Neural cell (in vitro differentiated cells): ENCODE results near the gene PTTG1IP. TPM values are rescaled to one million over a fixed set of nuclear protein-coding genes. Genes with fewer than 3 reads are reported as not detected.

Source experiments
- H2AFZ ChIP-seq: fragments of 200-600, 300-800 bp; sonication (generic), shearing (Covaris generic); 2 replicates; pipeline ENCODE4 v1.6.0; 2014; ENCODE audit warnings: low read depth, mild to moderate bottlenecking, antibody characterized with exemption, low read length, moderate library complexity
- H3F3A ChIP-seq: fragments of 200-600 bp; shearing (Covaris generic); 2 replicates; pipeline ENCODE4 v1.6.1; 2016; ENCODE audit warnings: mild to moderate bottlenecking, moderate library complexity, mixed read lengths, antibody characterized with exemption, low read length; ENCODE audit not compliant: insufficient read depth, poor library complexity, severe bottlenecking
- H3K27ac ChIP-seq: fragments of 200-600, 300-800 bp; sonication (generic), shearing (Covaris generic); 2 replicates; pipeline ENCODE4 v1.5.1; 2014; ENCODE audit warnings: mild to moderate bottlenecking, low read length, moderate library complexity
- H3K27me3 ChIP-seq: fragments of 300-800, 200-600 bp; sonication (generic), shearing (Covaris generic); 2 replicates; pipeline ENCODE4 v1.6.0; 2014; ENCODE audit warnings: mild to moderate bottlenecking, low read depth, low read length, moderate library complexity; ENCODE audit not compliant: insufficient read depth
- H3K36me3 ChIP-seq: fragments of 300-800, 200-600 bp; sonication (generic), shearing (Covaris generic); 2 replicates; pipeline ENCODE4 v1.5.1; 2014; ENCODE audit warnings: mild to moderate bottlenecking, antibody characterized with exemption, low read length, moderate library complexity; ENCODE audit not compliant: insufficient read depth
- H3K4me2 ChIP-seq: fragments of 300-800, 200-600 bp; sonication (generic), shearing (Covaris generic); 2 replicates; pipeline ENCODE4 v1.6.0; 2014; ENCODE audit warnings: mild to moderate bottlenecking, low read length
- H3K4me3 ChIP-seq: fragments of 300-800, 200-600 bp; sonication (generic), shearing (Covaris generic); 2 replicates; pipeline ENCODE4 v1.5.1; 2014; ENCODE audit warnings: mild to moderate bottlenecking, low read length, moderate library complexity
- H3K79me2 ChIP-seq: fragments of 200-600 bp; shearing (Covaris generic); replicated peaks from 2 replicates; pipeline ENCODE4 v1.6.0; 2014; ENCODE audit warnings: mild to moderate bottlenecking, low read length, moderate library complexity; ENCODE audit not compliant: insufficient read depth
- H3K9ac ChIP-seq: fragments of 300-800, 200-600 bp; sonication (generic), shearing (Covaris generic); 2 replicates; pipeline ENCODE4 v1.6.1; 2016; ENCODE audit warnings: mild to moderate bottlenecking, low read length, mixed read lengths
- H3K9me2 ChIP-seq: fragments of 200-600 bp; shearing (Covaris generic); 2 replicates; pipeline ENCODE4 v1.6.1; 2016; ENCODE audit warnings: mild to moderate bottlenecking, low read length, mixed read lengths; ENCODE audit not compliant: insufficient read depth
- H3K9me3 ChIP-seq: fragments of 200-600, 300-800 bp; sonication (generic), shearing (Covaris generic); 2 replicates; pipeline ENCODE4 v1.6.1; 2016; ENCODE audit warnings: mild to moderate bottlenecking, mixed run types, low read length, moderate library complexity, mixed read lengths
- H4K20me1 ChIP-seq: fragments of 200-600 bp; shearing (Covaris generic); 2 replicates; pipeline ENCODE4 v1.6.1; 2016; ENCODE audit warnings: mild to moderate bottlenecking, mixed run types; ENCODE audit not compliant: insufficient read depth
- EP300 ChIP-seq: fragments of 450-650 bp; conservative IDR thresholded peaks from 2 replicates; pipeline ENCODE4 v1.6.1; 2014; ENCODE audit warnings: antibody characterized with exemption, mild to moderate bottlenecking, moderate library complexity; ENCODE audit not compliant: poor library complexity, severe bottlenecking
- EZH2 ChIP-seq: fragments of 200-600, 300-800 bp; shearing (Covaris generic), sonication (generic); IDR thresholded peaks from 2 replicates; pipeline ENCODE4 v1.6.1; 2014; ENCODE audit warnings: antibody characterized with exemption, low read length, borderline replicate concordance, mild to moderate bottlenecking; ENCODE audit not compliant: insufficient read depth, poor library complexity, severe bottlenecking
- MXI1 ChIP-seq: fragments of 450-650 bp; conservative IDR thresholded peaks from 2 replicates; pipeline ENCODE4 v1.6.1; 2014; ENCODE audit warnings: antibody characterized with exemption, mild to moderate bottlenecking; ENCODE audit not compliant: poor library complexity, severe bottlenecking
- POLR2AphosphoS5 ChIP-seq: IDR thresholded peaks from 2 replicates; pipeline ENCODE4 v1.6.1; 2012
- RAD21 ChIP-seq: fragments of 450-650 bp; conservative IDR thresholded peaks from 2 replicates; pipeline ENCODE4 v1.6.1; 2014; ENCODE audit warnings: antibody characterized with exemption, mild to moderate bottlenecking, moderate library complexity
- REST ChIP-seq: IDR thresholded peaks from 2 replicates; pipeline ENCODE4 v1.6.1; 2012; ENCODE audit warnings: borderline replicate concordance
- SMC3 ChIP-seq: fragments of 450-650 bp; conservative IDR thresholded peaks from 2 replicates; pipeline ENCODE4 v1.6.1; 2014; ENCODE audit warnings: antibody characterized with exemption, mild to moderate bottlenecking, moderate library complexity; ENCODE audit not compliant: poor library complexity
- TAF1 ChIP-seq: IDR thresholded peaks from 2 replicates; pipeline ENCODE4 v1.6.1; 2012; ENCODE audit warnings: low read depth
- polyA plus RNA-seq: library from polyadenylated mRNA; depleted of rRNA; stranded (reverse); fragments of >200 nt; gene quantifications from 2 replicates; pipeline ENCODE4 v1.2.3, GENCODE V29; 2014
- TF ChIP-seq, protein P1 (sequence below): fragments of 450-650 bp; IDR thresholded peaks from 2 replicates; pipeline ENCODE4 v1.5.1; 2014; ENCODE audit warnings: antibody characterized with exemption, mild to moderate bottlenecking, moderate library complexity; ENCODE audit not compliant: poor library complexity, severe bottlenecking

PTTG1IP gene
- polyA plus RNA-seq, 1 donor from 2014 or later, result 152 TPM

- H3K9me2 ChIP-seq, result no peaks in the 10 kb centered on the region
- H3K27ac ChIP-seq, result peak within 1 kb of the TSS; percentile 58
- peak within 1 kb of the TSS; percentile 74 for H2AFZ ChIP-seq
- H3K36me3 ChIP-seq, result peaks cover 6% of the 10 kb centered on the region
- no peaks in the 10 kb centered on the region for H3K9me3 ChIP-seq
- H3K79me2 ChIP-seq, result peaks cover 32% of the 10 kb centered on the region
- peak within 1 kb of the TSS; percentile 87 for H3K4me2 ChIP-seq
- H3K9ac ChIP-seq, result peak within 1 kb of the TSS; percentile 77
- H4K20me1 ChIP-seq, result no peaks in the 10 kb centered on the region
- peak within 1 kb of the TSS; percentile 87 for H3K4me3 ChIP-seq
- H3F3A ChIP-seq, result no peaks in the 10 kb centered on the region
- H3K27me3 ChIP-seq, result no peaks in the 10 kb centered on the region
- TF ChIP-seq SMC3 (peak; percentile 22), EZH2 (no peak), TAF1 (no peak), POLR2AphosphoS5 (peak; percentile 92), RAD21 (no peak), EP300 (peak; percentile 13), REST (no peak), MXI1 (peak; percentile 99)
- TF ChIP-seq, protein P1, sequence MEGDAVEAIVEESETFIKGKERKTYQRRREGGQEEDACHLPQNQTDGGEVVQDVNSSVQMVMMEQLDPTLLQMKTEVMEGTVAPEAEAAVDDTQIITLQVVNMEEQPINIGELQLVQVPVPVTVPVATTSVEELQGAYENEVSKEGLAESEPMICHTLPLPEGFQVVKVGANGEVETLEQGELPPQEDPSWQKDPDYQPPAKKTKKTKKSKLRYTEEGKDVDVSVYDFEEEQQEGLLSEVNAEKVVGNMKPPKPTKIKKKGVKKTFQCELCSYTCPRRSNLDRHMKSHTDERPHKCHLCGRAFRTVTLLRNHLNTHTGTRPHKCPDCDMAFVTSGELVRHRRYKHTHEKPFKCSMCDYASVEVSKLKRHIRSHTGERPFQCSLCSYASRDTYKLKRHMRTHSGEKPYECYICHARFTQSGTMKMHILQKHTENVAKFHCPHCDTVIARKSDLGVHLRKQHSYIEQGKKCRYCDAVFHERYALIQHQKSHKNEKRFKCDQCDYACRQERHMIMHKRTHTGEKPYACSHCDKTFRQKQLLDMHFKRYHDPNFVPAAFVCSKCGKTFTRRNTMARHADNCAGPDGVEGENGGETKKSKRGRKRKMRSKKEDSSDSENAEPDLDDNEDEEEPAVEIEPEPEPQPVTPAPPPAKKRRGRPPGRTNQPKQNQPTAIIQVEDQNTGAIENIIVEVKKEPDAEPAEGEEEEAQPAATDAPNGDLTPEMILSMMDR, result no peak
Observed at GRCh38 chr21:44801468-44802395, 71.8 kb downstream of the PTTG1IP start, which contains the start of gene UBE2G2. Gene UBE2G2 (minus strand): TSS chr21:44801820. CDS start chr21:44801748, 72 bp downstream.

DNA sequence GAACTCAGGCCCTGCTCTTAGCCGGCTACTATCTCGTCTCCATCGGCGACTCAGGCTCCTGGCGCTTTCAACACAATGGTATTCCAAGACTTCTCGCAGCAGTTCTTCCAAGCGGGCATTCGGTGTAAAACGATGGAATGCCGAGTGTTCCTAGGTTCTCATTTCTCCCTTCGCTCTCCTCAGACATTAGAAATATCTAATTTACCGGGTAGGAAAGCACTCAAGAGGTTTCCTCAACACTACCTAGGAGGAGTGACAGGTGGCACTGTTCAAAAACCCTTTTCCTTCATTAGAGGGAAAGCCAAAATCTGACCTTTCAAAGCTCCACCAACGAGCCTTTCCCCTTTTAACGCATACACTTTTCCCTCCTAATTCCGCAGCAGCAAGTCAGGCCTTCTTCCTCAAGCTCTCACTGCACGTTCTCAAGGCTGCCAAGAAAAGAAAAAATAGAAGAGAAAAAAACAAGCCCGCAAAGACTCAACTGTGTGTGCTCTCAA lies 72.5 kb downstream of the PTTG1IP start:
- no peaks in the 10 kb centered on the region for H4K20me1 ChIP-seq
- H3K4me3 ChIP-seq, result peak overlapping the region; percentile 87
- no peaks in the 10 kb centered on the region for H3K27me3 ChIP-seq
- peak; percentile 1 for TF ChIP-seq REST
- no peak for TF ChIP-seq RAD21
- TF ChIP-seq, protein P1, result peak; percentile 57
- TF ChIP-seq POLR2AphosphoS5, result no peak
- no peak for TF ChIP-seq EZH2
- TF ChIP-seq TAF1, result no peak
- H3K9me2 ChIP-seq, result no peaks in the 10 kb centered on the region
- H3K27ac ChIP-seq, result peak overlapping the region; percentile 10
- peak overlapping the region; percentile 77 for H3K9ac ChIP-seq
- peaks cover 39% of the 10 kb centered on the region for H3K79me2 ChIP-seq
- H3K9me3 ChIP-seq, result no peaks in the 10 kb centered on the region
- H3F3A ChIP-seq, result no peaks in the 10 kb centered on the region
- H3K36me3 ChIP-seq, result peaks cover 6% of the 10 kb centered on the region
- peak overlapping the region; percentile 87 for H3K4me2 ChIP-seq
- H2AFZ ChIP-seq, result no peak overlapping the region
